ENCODE data around the gene CABYR.

CABYR gene

DNA sequence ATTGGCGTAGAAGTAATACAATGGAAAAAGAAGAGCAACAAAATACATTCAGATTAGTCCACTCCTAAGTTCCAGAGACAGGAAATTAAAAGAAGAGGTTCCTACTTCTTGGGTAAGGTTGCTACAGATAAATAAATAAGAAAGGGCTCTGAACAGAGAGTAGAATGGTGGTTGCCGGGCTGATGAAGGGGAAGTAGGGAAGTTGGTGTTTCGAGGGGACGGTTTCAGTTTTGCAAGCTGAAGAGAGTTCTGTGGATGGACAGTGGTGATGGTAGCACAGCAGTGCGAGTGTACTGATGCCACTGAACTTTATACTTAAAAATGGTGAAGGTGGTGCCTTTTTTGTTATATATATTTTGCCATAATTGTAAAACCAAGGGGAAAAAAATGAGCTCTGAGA lies 48.2 kb downstream of the CABYR start:
- Histone ChIP-seq H2AFZ (ENCODE audit: low read length) (no peak overlapping the region), H3K4me1 (ENCODE audit: low read length) (peaks cover 37% of the 10 kb centered on the region), H3K27me3 (replicated peaks; ENCODE audit: insufficient read depth, low read length) (no peaks in the 10 kb centered on the region), H3K9me2 (replicated peaks; ENCODE audit: insufficient read depth, low read length) (no peaks in the 10 kb centered on the region), H3K4me2 (ENCODE audit: low read depth, low read length) (peak overlapping the region; percentile 72), H3K9me3 (replicated peaks; ENCODE audit: insufficient read depth, low read length) (no peaks in the 10 kb centered on the region), H3K4me3 (ENCODE audit: low read length) (peak overlapping the region; percentile 36), H3K36me3 (replicated peaks; ENCODE audit: insufficient read depth, low read length) (no peaks in the 10 kb centered on the region), H3K79me2 (ENCODE audit: low read length) (no peaks in the 10 kb centered on the region), H3K27ac (ENCODE audit: low read length) (peak overlapping the region; percentile 71), H3K9ac (ENCODE audit: low read length) (peak overlapping the region; percentile 18; the same call in 1 of the 2 replicates), H3F3A (ENCODE audit: insufficient read depth, low read length) (peaks cover 37% of the 10 kb centered on the region), H4K20me1 (ENCODE audit: insufficient read depth, low read length) (no peaks in the 10 kb centered on the region)
- no peak for TF ChIP-seq EZH2 (optimal IDR thresholded peaks at IDR 0.05; ENCODE audit: low read depth, low read length)
- TF ChIP-seq CTCF (IDR thresholded peaks at IDR 0.05; ENCODE audit: low read length), result no peak
- TF ChIP-seq EZH2phosphoT487 (IDR thresholded peaks at IDR 0.05; ENCODE audit: low read length), result no peak
- DNase-seq, result peak; percentile 63

DNA sequence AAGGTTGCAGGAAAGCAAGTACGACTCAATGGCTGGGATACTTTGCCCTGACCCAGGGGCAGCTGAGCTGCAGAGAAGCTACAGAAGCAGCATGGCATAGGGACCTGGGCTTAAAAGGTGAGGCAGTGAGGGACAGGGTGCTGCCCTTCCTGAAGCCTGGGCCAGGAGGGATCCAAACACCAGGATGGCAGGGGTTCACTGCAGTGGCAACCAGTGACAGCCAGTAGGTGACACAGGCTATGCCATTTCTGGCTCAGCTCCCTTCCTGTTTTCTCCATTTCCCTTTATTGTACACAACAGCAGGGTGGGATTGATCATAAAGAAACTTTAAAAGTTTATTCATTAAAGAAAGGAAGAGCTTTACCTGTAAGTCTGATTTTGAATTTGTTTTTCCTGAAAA lies 48.8 kb downstream of the CABYR start:
- H3K4me3 ChIP-seq (ENCODE audit: low read length), result no peak overlapping the region
- H3K4me1 ChIP-seq (ENCODE audit: low read length), result peaks cover 37% of the 10 kb centered on the region
- H2AFZ ChIP-seq (ENCODE audit: low read length), result no peak overlapping the region
- H3K9me2 ChIP-seq (replicated peaks; ENCODE audit: insufficient read depth, low read length), result no peaks in the 10 kb centered on the region
- no peaks in the 10 kb centered on the region for H3K36me3 ChIP-seq (replicated peaks; ENCODE audit: insufficient read depth, low read length)
- peaks cover 37% of the 10 kb centered on the region for H3F3A ChIP-seq (ENCODE audit: insufficient read depth, low read length)
- no peak for DNase-seq
- H3K27ac ChIP-seq (ENCODE audit: low read length), result peak overlapping the region; percentile 71; the same call in 1 of the 2 replicates
- no peak for TF ChIP-seq EZH2 (optimal IDR thresholded peaks at IDR 0.05; ENCODE audit: low read depth, low read length)
- TF ChIP-seq EZH2phosphoT487 (IDR thresholded peaks at IDR 0.05; ENCODE audit: low read length), result no peak
- no peak for TF ChIP-seq CTCF (IDR thresholded peaks at IDR 0.05; ENCODE audit: low read length)
- H3K27me3 ChIP-seq (replicated peaks; ENCODE audit: insufficient read depth, low read length), result no peaks in the 10 kb centered on the region
- no peaks in the 10 kb centered on the region for H3K9me3 ChIP-seq (replicated peaks; ENCODE audit: insufficient read depth, low read length)
- H3K79me2 ChIP-seq (ENCODE audit: low read length), result no peaks in the 10 kb centered on the region
- no peaks in the 10 kb centered on the region for H4K20me1 ChIP-seq (ENCODE audit: insufficient read depth, low read length)
- H3K4me2 ChIP-seq (ENCODE audit: low read depth, low read length), result peak overlapping the region; percentile 72
- H3K9ac ChIP-seq (ENCODE audit: low read length), result no peak overlapping the region

GRCh38 chr18:24188120-24188519 lies 49.3 kb downstream of the CABYR start:
- peak overlapping the region; percentile 72; the same call in 1 of the 2 replicates for H3K4me2 ChIP-seq (ENCODE audit: low read depth, low read length)
- peak overlapping the region; percentile 70; the same call in 1 of the 2 replicates for H3K27ac ChIP-seq (ENCODE audit: low read length)
- DNase-seq, result no peak
- H4K20me1 ChIP-seq (ENCODE audit: insufficient read depth, low read length), result no peaks in the 10 kb centered on the region
- TF ChIP-seq CTCF (IDR thresholded peaks at IDR 0.05; ENCODE audit: low read length) (no peak), EZH2phosphoT487 (IDR thresholded peaks at IDR 0.05; ENCODE audit: low read length) (no peak), EZH2 (optimal IDR thresholded peaks at IDR 0.05; ENCODE audit: low read depth, low read length) (no peak)
- no peak overlapping the region for H2AFZ ChIP-seq (ENCODE audit: low read length)
- H3K27me3 ChIP-seq (replicated peaks; ENCODE audit: insufficient read depth, low read length), result no peaks in the 10 kb centered on the region
- H3K4me3 ChIP-seq (ENCODE audit: low read length), result no peak overlapping the region
- peaks cover 37% of the 10 kb centered on the region for H3F3A ChIP-seq (ENCODE audit: insufficient read depth, low read length)
- no peaks in the 10 kb centered on the region for H3K79me2 ChIP-seq (ENCODE audit: low read length)
- no peaks in the 10 kb centered on the region for H3K9me2 ChIP-seq (replicated peaks; ENCODE audit: insufficient read depth, low read length)
- no peaks in the 10 kb centered on the region for H3K36me3 ChIP-seq (replicated peaks; ENCODE audit: insufficient read depth, low read length)
- no peak overlapping the region for H3K9ac ChIP-seq (ENCODE audit: low read length)
- H3K9me3 ChIP-seq (replicated peaks; ENCODE audit: insufficient read depth, low read length), result no peaks in the 10 kb centered on the region
- peaks cover 37% of the 10 kb centered on the region for H3K4me1 ChIP-seq (ENCODE audit: low read length)

Measured in MM.1S (cell line).